Measurements from ENCODE around the gene SOWAHA.
A peak's percentile ranks its signal among the peaks of the same experiment; 100 is the strongest.

The SOWAHA gene

GRCh38 chr5:132812123-132812765, 858 bp upstream of the SOWAHA start:
- TF ChIP-seq CREB1 (IDR thresholded peaks at IDR 0.05; ENCODE audit: low read depth) (no peak), NFIC (IDR thresholded peaks at IDR 0.05) (no peak), EGR1 (IDR thresholded peaks at IDR 0.05) (no peak), TEAD4 (IDR thresholded peaks at IDR 0.05) (no peak)

GRCh38 chr5:132813599-132814502, 749 bp downstream of the SOWAHA start:
- TF ChIP-seq MAX (IDR thresholded peaks at IDR 0.05) (peak; percentile 82), RAD21 (IDR thresholded peaks at IDR 0.05; ENCODE audit: low read depth) (no peak)

- TF ChIP-seq USF1 (IDR thresholded peaks at IDR 0.05) = no peak
Observed at GRCh38 chr5:132814503-132815294, 1.6 kb downstream of the SOWAHA start.

- TF ChIP-seq TAF1 (IDR thresholded peaks at IDR 0.05; ENCODE audit: low read depth) (no peak), TCF12 (IDR thresholded peaks at IDR 0.05; ENCODE audit: low read depth) (no peak), TEAD4 (IDR thresholded peaks at IDR 0.05) (no peak), USF1 (IDR thresholded peaks at IDR 0.05) (no peak), RAD21 (IDR thresholded peaks at IDR 0.05; ENCODE audit: low read depth) (no peak), CEBPB (IDR thresholded peaks at IDR 0.05) (no peak)
Observed at GRCh38 chr5:132815454-132815853, 2.4 kb downstream of the SOWAHA start.

GRCh38 chr5:132816083-132816482, 3.0 kb downstream of the SOWAHA start:
- TF ChIP-seq TEAD4 (IDR thresholded peaks at IDR 0.05) (no peak), YY1 (IDR thresholded peaks at IDR 0.05; ENCODE audit: low read depth) (no peak), ZBTB7A (IDR thresholded peaks at IDR 0.05; ENCODE audit: low read depth) (no peak), EGR1 (IDR thresholded peaks at IDR 0.05) (no peak), FOXM1 (IDR thresholded peaks at IDR 0.05; ENCODE audit: borderline replicate concordance, low read depth) (no peak), RAD21 (IDR thresholded peaks at IDR 0.05; ENCODE audit: low read depth) (no peak), CEBPB (IDR thresholded peaks at IDR 0.05) (no peak), REST (IDR thresholded peaks at IDR 0.05; ENCODE audit: low read depth) (no peak), MAX (IDR thresholded peaks at IDR 0.05) (no peak), USF1 (IDR thresholded peaks at IDR 0.05) (no peak), NFIC (IDR thresholded peaks at IDR 0.05) (no peak), EP300 (IDR thresholded peaks at IDR 0.05; ENCODE audit: borderline replicate concordance) (no peak), CREB1 (IDR thresholded peaks at IDR 0.05; ENCODE audit: low read depth) (no peak)

- TF ChIP-seq MAX (IDR thresholded peaks at IDR 0.05) (no peak), CEBPB (IDR thresholded peaks at IDR 0.05) (0 out of 2 replicates have a peak, but pooled peaks have one; percentile 35), NFIC (IDR thresholded peaks at IDR 0.05) (no peak), CREB1 (IDR thresholded peaks at IDR 0.05; ENCODE audit: low read depth) (no peak)
Observed at GRCh38 chr5:132816554-132816953, 3.5 kb downstream of the SOWAHA start.

GRCh38 chr5:132817011-132817410, 3.9 kb downstream of the SOWAHA start:
- no peak for TF ChIP-seq USF1 (IDR thresholded peaks at IDR 0.05)
- TF ChIP-seq RAD21 (IDR thresholded peaks at IDR 0.05; ENCODE audit: low read depth) = no peak
- TF ChIP-seq REST (IDR thresholded peaks at IDR 0.05; ENCODE audit: low read depth) = no peak
- no peak for TF ChIP-seq EGR1 (IDR thresholded peaks at IDR 0.05)
- TF ChIP-seq FOXM1 (IDR thresholded peaks at IDR 0.05; ENCODE audit: borderline replicate concordance, low read depth) = no peak
- no peak for TF ChIP-seq CEBPB (IDR thresholded peaks at IDR 0.05)
- TF ChIP-seq EP300 (IDR thresholded peaks at IDR 0.05; ENCODE audit: borderline replicate concordance) = no peak
- TF ChIP-seq MAX (IDR thresholded peaks at IDR 0.05) = no peak
- no peak for TF ChIP-seq CREB1 (IDR thresholded peaks at IDR 0.05; ENCODE audit: low read depth)
- no peak for TF ChIP-seq TAF1 (IDR thresholded peaks at IDR 0.05; ENCODE audit: low read depth)
- no peak for TF ChIP-seq ZBTB7A (IDR thresholded peaks at IDR 0.05; ENCODE audit: low read depth)
- no peak for TF ChIP-seq TCF12 (IDR thresholded peaks at IDR 0.05; ENCODE audit: low read depth)
- no peak for TF ChIP-seq YY1 (IDR thresholded peaks at IDR 0.05; ENCODE audit: low read depth)
- TF ChIP-seq NFIC (IDR thresholded peaks at IDR 0.05) = no peak
- TF ChIP-seq TEAD4 (IDR thresholded peaks at IDR 0.05) = no peak
